ENCODE data around the gene CDC42SE1. TPM values are rescaled to one million over a fixed set of nuclear protein-coding genes. Genes with fewer than 3 reads are reported as not detected.

CDC42SE1 gene
- total RNA-seq, 1 experiment from 2014 or later: 60.8 TPM

- Histone ChIP-seq H3K4me1 (ENCODE audit: insufficient read depth, low read length) (peaks cover 40% of the 10 kb centered on the region), H3K9me3 (ENCODE audit: low read length) (no peaks in the 10 kb centered on the region), H3K27me3 (ENCODE audit: low read length) (no peaks in the 10 kb centered on the region), H3K27ac (ENCODE audit: low read length) (peak overlapping the region; percentile 77), H3K4me3 (ENCODE audit: low read length) (peak overlapping the region; percentile 99), H4K20me1 (ENCODE audit: low read length) (peaks cover 25% of the 10 kb centered on the region; the same call in 1 of the 2 replicates), H3K4me2 (ENCODE audit: low read length) (peak overlapping the region; percentile 100), H3F3A (ENCODE audit: low read length, unreplicated experiment) (no peaks in the 10 kb centered on the region), H3K9me2 (replicated peaks; ENCODE audit: low read length) (no peaks in the 10 kb centered on the region), H3K36me3 (ENCODE audit: low read depth, low read length) (peaks cover 9% of the 10 kb centered on the region; the same call in 1 of the 2 replicates), H2AFZ (ENCODE audit: low read length) (peak overlapping the region; percentile 86), H3K79me2 (ENCODE audit: low read length) (peaks cover 97% of the 10 kb centered on the region), H3K9ac (ENCODE audit: low read length) (peak overlapping the region; percentile 94)
- DNase-seq (peak; percentile 42), ATAC-seq (no peak)
- TF ChIP-seq EZH2 (IDR thresholded peaks at IDR 0.05; ENCODE audit: low read length, unreplicated experiment): no peak
- POLR2A ChIA-PET (ENCODE audit: unreplicated experiment): no interaction called here
- CTCF ChIA-PET: no interaction called here
- BruUV-seq (replicated peaks): TSS peak; percentile 38
- intact Hi-C loops (cut with micrococcal nuclease): loop anchor here (1.0 kb wide), 1 partner anchor 10 kb away; no protein-coding TSS in a partner anchor
Measured at GRCh38 chr1:151060657-151061421, 1.4 kb upstream of the CDC42SE1 start.

GRCh38 chr1:151060007-151060656 is 710 bp upstream of the CDC42SE1 start, which contains the start of gene MLLT11:
MLLT11 (plus strand) TSS chr1:151060397; CDS start chr1:151067225, 6,828 bp downstream.
- Histone ChIP-seq H3K4me1 (ENCODE audit: insufficient read depth, low read length) (peaks cover 40% of the 10 kb centered on the region), H3K27me3 (ENCODE audit: low read length) (no peaks in the 10 kb centered on the region), H3K79me2 (ENCODE audit: low read length) (peaks cover 97% of the 10 kb centered on the region), H3K4me2 (ENCODE audit: low read length) (peak within 1 kb of the TSS; percentile 100), H3K27ac (ENCODE audit: low read length) (peak within 1 kb of the TSS; percentile 77), H3K4me3 (ENCODE audit: low read length) (peak within 1 kb of the TSS; percentile 99), H2AFZ (ENCODE audit: low read length) (peak within 1 kb of the TSS; percentile 86), H4K20me1 (ENCODE audit: low read length) (peaks cover 25% of the 10 kb centered on the region; the same call in 1 of the 2 replicates), H3K36me3 (ENCODE audit: low read depth, low read length) (peaks cover 16% of the 10 kb centered on the region; the same call in 1 of the 2 replicates), H3F3A (ENCODE audit: low read length, unreplicated experiment) (no peaks in the 10 kb centered on the region), H3K9ac (ENCODE audit: low read length) (peak within 1 kb of the TSS; percentile 94), H3K9me2 (replicated peaks; ENCODE audit: low read length) (no peaks in the 10 kb centered on the region), H3K9me3 (ENCODE audit: low read length) (no peaks in the 10 kb centered on the region)
- intact Hi-C loops (cut with micrococcal nuclease): loop anchor here (1.0 kb wide), 1 partner anchor 11 kb away; no protein-coding TSS in a partner anchor
- DNase-seq (peak; percentile 66), ATAC-seq (peak; percentile 53)
- TF ChIP-seq EZH2phosphoT487 (IDR thresholded peaks at IDR 0.05; ENCODE audit: borderline replicate concordance, low read length) (no peak), CTCF (conservative IDR thresholded peaks at IDR 0.05; ENCODE audit: low read depth, low read length) (0 out of 2 replicates have a peak, but pooled peaks have one; percentile 30), EZH2 (IDR thresholded peaks at IDR 0.05; ENCODE audit: low read length, unreplicated experiment) (no peak)
- BruUV-seq (replicated peaks): no TSS peak
- ChIA-PET POLR2A (ENCODE audit: unreplicated experiment) (no interaction called here), CTCF (interaction anchor here (1.5 kb wide), 1 partner anchor 40 kb away, joined by 3 read pairs; no protein-coding TSS in a partner anchor)

- BruUV-seq (replicated peaks): TSS peak; percentile 50
- intact Hi-C loops (cut with micrococcal nuclease): loop anchor here (1.0 kb wide), 1 partner anchor 8 kb away; no protein-coding TSS in a partner anchor
- H3K4me1 ChIP-seq (ENCODE audit: insufficient read depth, low read length): peaks cover 40% of the 10 kb centered on the region
Measured at GRCh38 chr1:151058692-151059091, 730 bp downstream of the CDC42SE1 start.

More at GRCh38 chr1:151058692-151059091, 730 bp downstream of the CDC42SE1 start:
- Histone ChIP-seq H3K36me3 (ENCODE audit: low read depth, low read length) (peaks cover 31% of the 10 kb centered on the region), H3K9me3 (ENCODE audit: low read length) (no peaks in the 10 kb centered on the region), H3K79me2 (ENCODE audit: low read length) (peaks cover 89% of the 10 kb centered on the region), H3K9ac (ENCODE audit: low read length) (peak overlapping the region; percentile 94), H3K9me2 (replicated peaks; ENCODE audit: low read length) (no peaks in the 10 kb centered on the region), H3K27ac (ENCODE audit: low read length) (peak overlapping the region; percentile 77), H3K4me3 (ENCODE audit: low read length) (peak overlapping the region; percentile 99), H3K27me3 (ENCODE audit: low read length) (no peaks in the 10 kb centered on the region), H3F3A (ENCODE audit: low read length, unreplicated experiment) (peaks cover 3% of the 10 kb centered on the region), H2AFZ (ENCODE audit: low read length) (peak overlapping the region; percentile 86), H4K20me1 (ENCODE audit: low read length) (peaks cover 25% of the 10 kb centered on the region; the same call in 1 of the 2 replicates), H3K4me2 (ENCODE audit: low read length) (peak overlapping the region; percentile 100)
- TF ChIP-seq CTCF (conservative IDR thresholded peaks at IDR 0.05; ENCODE audit: low read depth, low read length): no peak
- TF ChIP-seq EZH2 (IDR thresholded peaks at IDR 0.05; ENCODE audit: low read length, unreplicated experiment): no peak
- TF ChIP-seq EZH2phosphoT487 (IDR thresholded peaks at IDR 0.05; ENCODE audit: borderline replicate concordance, low read length): no peak
- ChIA-PET CTCF (interaction anchor here (0.5 to 1.5 kb wide), 3 partner anchors 11 to 83 kb away, joined by 3 to 4 read pairs (median 4); partner anchors contain the start of gene C1orf56), POLR2A (ENCODE audit: unreplicated experiment) (interaction anchor here (0.5 kb wide), 1 partner anchor 34 kb away, joined by 3 read pairs; no protein-coding TSS in a partner anchor)
- peak; percentile 92 for DNase-seq
- peak; percentile 29 for ATAC-seq
